CD4-positive, CD25-positive, alpha-beta regulatory T cell (primary cell): ENCODE results near the gene LRTM2. TPM values are rescaled to one million over a fixed set of nuclear protein-coding genes. Genes with fewer than 3 reads are reported as not detected.

ENCODE experiments used
- ATAC-seq, 2 donors: fragments of 150-1000 bp; cut with Tn5 transposase; one replicate each; pipeline ENCODE4 v1.10.0; 2021; ENCODE audit warnings: low read depth in 2 of 2, moderate number of reproducible peaks in 2 of 2, moderate library complexity in 1 of 2
- DNase-seq, 3 donors: peaks; one replicate each; pipeline versions ENCODE4 v3.0.0 to v3.0.0-alpha.2; 2012 to 2022; ENCODE audit warnings: mixed read lengths in 1 of 3
- H3K27ac ChIP-seq: one replicate; pipeline ENCODE4 v1.7.0; 2013; ENCODE audit warnings: mild to moderate bottlenecking, low read length; ENCODE audit not compliant: insufficient read depth, poor library complexity, severe bottlenecking
- H3K27me3 ChIP-seq: one replicate; pipeline ENCODE4 v1.7.0; 2013; ENCODE audit warnings: low read length; ENCODE audit not compliant: control insufficient read depth, insufficient read depth
- H3K36me3 ChIP-seq: one replicate; pipeline ENCODE4 v1.7.0; 2013; ENCODE audit warnings: mild to moderate bottlenecking, low read length, moderate library complexity; ENCODE audit not compliant: control insufficient read depth, insufficient read depth
- H3K4me1 ChIP-seq: 2 replicates; pipeline ENCODE4 v1.7.0; 2013; ENCODE audit warnings: mild to moderate bottlenecking, low read length; ENCODE audit not compliant: insufficient read depth, control insufficient read depth, poor library complexity, severe bottlenecking
- H3K4me3 ChIP-seq: one replicate; pipeline ENCODE4 v1.7.0; 2013; ENCODE audit warnings: low read depth, mild to moderate bottlenecking, low read length, moderate library complexity
- H3K9me3 ChIP-seq, 2 experiments: 1 replicate in 1 of 2; 2 replicates in 1 of 2; pipeline ENCODE4 v1.7.0; 2013; ENCODE audit warnings: low read length in 2 of 2, mild to moderate bottlenecking in 1 of 2, moderate library complexity in 1 of 2; ENCODE audit not compliant: control insufficient read depth in 2 of 2
- H3K27ac Mint-ChIP-seq, 3 donors: one replicate each; pipeline ENCODE4 v1.8.0; 2020 to 2022; ENCODE audit warnings: mild to moderate bottlenecking in 3 of 3, mixed read lengths in 3 of 3, moderate library complexity in 2 of 3
- H3K27me3 Mint-ChIP-seq: one replicate; pipeline ENCODE4 v1.8.0; 2022; ENCODE audit warnings: mild to moderate bottlenecking, mixed read lengths
- H3K36me3 Mint-ChIP-seq: one replicate; pipeline ENCODE4 v1.8.0; 2020; ENCODE audit warnings: mixed read lengths
- H3K4me1 Mint-ChIP-seq, 4 donors: one replicate each; pipeline ENCODE4 v1.8.0; 2020 to 2022; ENCODE audit warnings: mixed read lengths in 4 of 4, mild to moderate bottlenecking in 1 of 4
- H3K4me3 Mint-ChIP-seq, 4 donors: one replicate each; pipeline ENCODE4 v1.8.0; 2020 to 2022; ENCODE audit warnings: mild to moderate bottlenecking in 4 of 4, mixed read lengths in 4 of 4, moderate library complexity in 3 of 4
- H3K9me3 Mint-ChIP-seq, 7 donors: one replicate each; pipeline ENCODE4 v1.8.0; 2020 to 2022; ENCODE audit warnings: mixed read lengths in 7 of 7, mild to moderate bottlenecking in 3 of 7, moderate library complexity in 2 of 7
- polyA plus RNA-seq, 4 donors: library from polyadenylated mRNA; unstranded; fragments of 300-500 nt; fragmentation: Illumina TruSeq; gene quantifications; one replicate each; pipeline ENCODE4 v1.2.3, GENCODE V29; 2021
- total RNA-seq: library from RNA; stranded (reverse); gene quantifications from one replicate; pipeline ENCODE4 v1.2.3, GENCODE V29; 2022

Gene LRTM2
- total and polyA plus RNA-seq, 5 donors from 2014 or later: not detected

DNA sequence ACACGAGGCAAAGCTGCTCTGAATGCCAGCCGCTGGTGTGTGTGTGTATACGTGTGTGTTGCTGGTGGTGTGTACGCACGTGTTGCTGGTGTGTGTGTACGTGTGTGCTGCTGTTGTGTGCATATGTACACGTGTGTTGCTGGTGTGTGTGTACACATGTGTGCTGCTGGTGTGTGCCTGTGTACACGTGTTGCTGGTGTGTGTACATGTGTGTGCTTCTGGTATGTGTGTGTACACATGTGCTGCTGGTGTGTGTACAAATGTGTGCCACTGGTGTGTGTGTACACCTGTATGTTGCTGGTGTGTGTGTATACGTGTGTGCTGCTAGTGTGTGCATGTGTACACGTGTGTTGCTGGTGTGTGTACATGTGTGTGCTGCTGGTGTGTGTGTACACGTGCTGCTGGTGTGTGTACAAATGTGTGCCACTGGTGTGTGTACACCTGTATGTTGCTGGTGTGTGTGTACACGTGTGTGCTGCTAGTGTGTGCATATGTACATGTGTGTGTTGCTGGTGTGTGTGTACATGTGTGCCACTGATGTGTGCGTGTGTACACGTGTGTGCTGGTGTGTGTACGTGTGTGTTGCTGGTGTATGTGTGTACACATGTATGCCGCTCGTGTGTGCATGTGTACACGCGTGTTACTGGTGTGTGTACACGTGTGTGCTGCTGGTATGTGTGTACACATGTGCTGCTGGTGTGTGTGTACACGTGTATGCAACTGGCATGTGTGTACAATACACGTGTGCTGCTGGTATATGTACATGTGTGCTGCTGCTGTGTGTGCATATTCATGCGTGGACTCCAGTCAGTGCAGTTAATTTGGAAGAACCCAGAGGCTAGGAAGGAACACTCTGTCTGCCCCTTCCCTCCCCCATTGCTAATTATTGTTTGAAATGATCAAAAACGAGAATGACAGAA, 50.9 kb downstream of the LRTM2 start:
- Histone ChIP-seq H3K36me3 (no peaks in the 10 kb centered on the region), H3K4me1 (no peaks in the 10 kb centered on the region), H3K27me3 (peaks cover 4% of the 10 kb centered on the region), H3K4me3 (no peak overlapping the region), H3K9me3 (no peaks in the 10 kb centered on the region), H3K27ac (no peak overlapping the region)
- H3K9me3 Mint-ChIP-seq: peaks cover 0 to 4% (median 3%) of the 10 kb centered on the region in 7 donors
- peaks cover 12% of the 10 kb centered on the region for H3K27me3 Mint-ChIP-seq
- no peak overlapping the region for H3K27ac Mint-ChIP-seq
- H3K4me1 Mint-ChIP-seq: no peaks in the 10 kb centered on the region
- DNase-seq (no peak), ATAC-seq (no peak)
- H3K4me3 Mint-ChIP-seq: no peak overlapping the region
- no peaks in the 10 kb centered on the region for H3K36me3 Mint-ChIP-seq

DNA sequence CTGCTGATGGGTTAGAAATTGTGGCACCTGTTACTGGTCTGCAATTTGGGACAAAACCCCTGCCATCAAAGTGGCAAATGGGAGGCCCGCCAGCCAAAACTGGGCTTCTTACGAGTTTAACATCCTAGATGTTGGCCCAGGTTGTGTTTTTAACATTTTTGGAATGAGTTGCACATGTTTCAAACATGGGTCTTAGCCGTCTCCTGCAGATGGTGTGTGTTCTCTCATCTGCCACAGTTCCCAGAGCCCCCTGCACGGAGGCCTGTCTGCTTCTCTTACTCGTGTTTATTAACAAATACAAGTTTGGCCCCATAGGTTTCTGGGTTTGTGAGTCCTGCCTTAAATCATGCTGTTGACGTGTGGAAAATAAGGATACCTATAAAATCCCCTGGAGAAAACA, 51.6 kb downstream of the LRTM2 start:
- Mint-ChIP-seq H3K4me1 (no peaks in the 10 kb centered on the region), H3K4me3 (no peak overlapping the region), H3K27me3 (peaks cover 9% of the 10 kb centered on the region), H3K36me3 (no peaks in the 10 kb centered on the region), H3K9me3 (peaks cover 0 to 4% (median 3%) of the 10 kb centered on the region in 7 donors), H3K27ac (no peak overlapping the region)
- peaks cover 4% of the 10 kb centered on the region for H3K27me3 ChIP-seq
- no peak overlapping the region for H3K4me3 ChIP-seq
- H3K4me1 ChIP-seq: no peaks in the 10 kb centered on the region
- ATAC-seq (no peak), DNase-seq (no peak)
- H3K36me3 ChIP-seq: no peaks in the 10 kb centered on the region
- no peak overlapping the region for H3K27ac ChIP-seq
- no peaks in the 10 kb centered on the region for H3K9me3 ChIP-seq

DNA sequence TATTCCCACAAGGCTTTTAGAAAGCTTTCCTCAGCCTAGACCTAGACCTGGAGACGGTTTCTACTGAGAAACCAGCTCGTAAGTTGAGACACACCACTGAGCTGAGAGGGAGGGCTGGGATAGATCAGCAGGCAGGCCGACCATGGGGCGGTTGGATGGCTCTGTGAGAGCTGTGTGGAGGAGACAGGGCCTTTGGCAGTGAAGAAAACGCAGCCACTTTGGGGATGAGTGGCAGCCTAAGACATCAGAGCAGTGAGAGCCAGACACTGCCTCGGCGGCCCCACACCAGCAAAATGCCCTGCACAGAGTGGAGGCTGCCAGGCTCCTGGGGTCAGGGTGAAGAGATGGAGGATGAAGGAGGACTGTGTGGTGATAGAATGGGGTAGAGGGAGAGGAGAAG, 52.1 kb downstream of the LRTM2 start:
- no peaks in the 10 kb centered on the region for H3K4me1 ChIP-seq
- H3K27ac ChIP-seq: no peak overlapping the region
- no peak overlapping the region for H3K4me3 Mint-ChIP-seq
- H3K36me3 ChIP-seq: no peaks in the 10 kb centered on the region
- peaks cover 5% of the 10 kb centered on the region for H3K27me3 Mint-ChIP-seq
- H3K36me3 Mint-ChIP-seq: no peaks in the 10 kb centered on the region
- no peak overlapping the region for H3K4me3 ChIP-seq
- H3K4me1 Mint-ChIP-seq: no peaks in the 10 kb centered on the region
- peaks cover 2% of the 10 kb centered on the region for H3K27me3 ChIP-seq
- H3K27ac Mint-ChIP-seq: peak overlapping the region in 1 of 3 donors; percentile 78
- H3K9me3 Mint-ChIP-seq: peaks cover 0 to 4% (median 3%) of the 10 kb centered on the region in 7 donors
- DNase-seq: no peak
- no peak for ATAC-seq
- H3K9me3 ChIP-seq: no peaks in the 10 kb centered on the region

DNA sequence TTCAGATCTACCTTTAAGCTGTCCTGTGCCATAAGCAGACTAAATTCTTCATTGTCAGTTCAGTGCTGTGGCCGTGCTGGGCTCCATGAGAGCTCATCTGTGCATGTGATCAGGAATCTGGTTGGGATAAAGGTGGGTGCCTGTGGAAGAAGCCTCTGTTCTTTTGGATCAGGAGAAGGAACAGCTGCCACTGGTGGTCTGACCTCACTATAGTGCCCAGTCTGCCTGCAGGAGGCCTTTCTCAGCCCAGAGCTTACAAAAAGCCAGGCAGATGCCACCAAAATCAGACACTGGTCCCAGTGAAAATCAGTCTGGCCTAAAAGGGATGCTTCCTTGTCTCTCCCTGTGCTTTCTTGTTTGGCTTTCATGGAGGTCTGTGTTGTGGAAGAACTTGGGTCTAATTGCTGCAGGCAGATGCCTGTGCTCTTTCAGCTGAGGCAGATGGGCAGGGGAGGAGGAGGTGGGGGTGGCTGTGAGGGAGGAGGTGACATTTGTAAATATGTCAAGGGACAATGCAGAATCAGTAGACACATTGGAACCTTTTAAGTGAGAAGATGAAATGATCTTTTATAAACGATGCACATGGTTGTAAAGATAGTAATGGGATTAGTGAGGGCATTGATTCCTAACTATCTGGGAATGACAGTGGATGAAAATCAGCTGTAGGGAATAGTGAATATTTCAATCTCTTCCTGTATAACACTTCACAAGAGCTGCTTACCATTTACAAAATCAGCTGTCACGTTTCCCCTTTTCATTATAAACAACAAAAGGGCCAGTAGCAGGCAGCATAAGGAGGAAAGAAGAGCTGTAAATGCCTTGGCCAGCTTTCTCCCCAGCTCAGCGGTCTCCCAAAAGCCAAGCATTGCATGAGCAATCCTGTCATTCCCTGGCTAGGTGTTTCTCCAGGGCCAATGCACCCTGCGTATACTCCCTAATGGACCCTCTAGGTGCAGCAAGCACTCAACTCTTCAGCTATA, 53.5 kb downstream of the LRTM2 start:
- Histone ChIP-seq H3K4me1 (no peaks in the 10 kb centered on the region), H3K27me3 (no peaks in the 10 kb centered on the region), H3K27ac (no peak overlapping the region), H3K36me3 (no peaks in the 10 kb centered on the region), H3K9me3 (no peaks in the 10 kb centered on the region), H3K4me3 (no peak overlapping the region)
- Mint-ChIP-seq H3K4me1 (no peaks in the 10 kb centered on the region), H3K27ac (no peak overlapping the region), H3K9me3 (peaks cover 0 to 3% (median 0%) of the 10 kb centered on the region in 7 donors), H3K27me3 (no peaks in the 10 kb centered on the region), H3K36me3 (no peaks in the 10 kb centered on the region), H3K4me3 (no peak overlapping the region)
- DNase-seq (no peak), ATAC-seq (no peak)

DNA sequence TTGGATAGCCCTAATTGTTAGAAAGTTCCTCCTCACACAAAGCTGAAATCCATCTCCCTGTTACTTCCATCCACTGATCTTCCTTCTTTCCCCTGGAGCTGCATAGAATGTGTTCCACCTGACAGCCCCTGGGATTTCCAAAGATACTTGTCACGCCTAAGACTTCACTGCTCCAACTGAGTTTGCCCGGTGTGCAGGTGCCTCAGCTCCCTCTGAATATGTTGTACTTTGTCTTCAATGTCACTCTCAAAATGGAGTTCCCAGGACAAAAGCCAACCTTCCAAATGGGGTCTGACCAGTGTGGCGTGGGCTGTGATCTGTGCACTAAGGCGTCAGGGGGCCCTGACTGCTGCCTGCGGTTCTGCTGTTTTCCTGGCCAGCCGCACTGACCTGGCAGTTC, 55.2 kb downstream of the LRTM2 start:
- no peaks in the 10 kb centered on the region for H3K36me3 Mint-ChIP-seq
- H3K9me3 ChIP-seq: no peaks in the 10 kb centered on the region
- H3K4me1 Mint-ChIP-seq: no peaks in the 10 kb centered on the region
- H3K36me3 ChIP-seq: no peaks in the 10 kb centered on the region
- no peak overlapping the region for H3K27ac ChIP-seq
- no peak for DNase-seq
- H3K4me1 ChIP-seq: no peaks in the 10 kb centered on the region
- peak overlapping the region in 1 of 3 donors; percentile 53 for H3K27ac Mint-ChIP-seq
- H3K4me3 ChIP-seq: no peak overlapping the region
- H3K4me3 Mint-ChIP-seq: no peak overlapping the region
- H3K9me3 Mint-ChIP-seq: peaks cover 0 to 3% (median 0%) of the 10 kb centered on the region in 7 donors
- no peak for ATAC-seq
- H3K27me3 Mint-ChIP-seq: peaks cover 5% of the 10 kb centered on the region
- H3K27me3 ChIP-seq: no peaks in the 10 kb centered on the region

DNA sequence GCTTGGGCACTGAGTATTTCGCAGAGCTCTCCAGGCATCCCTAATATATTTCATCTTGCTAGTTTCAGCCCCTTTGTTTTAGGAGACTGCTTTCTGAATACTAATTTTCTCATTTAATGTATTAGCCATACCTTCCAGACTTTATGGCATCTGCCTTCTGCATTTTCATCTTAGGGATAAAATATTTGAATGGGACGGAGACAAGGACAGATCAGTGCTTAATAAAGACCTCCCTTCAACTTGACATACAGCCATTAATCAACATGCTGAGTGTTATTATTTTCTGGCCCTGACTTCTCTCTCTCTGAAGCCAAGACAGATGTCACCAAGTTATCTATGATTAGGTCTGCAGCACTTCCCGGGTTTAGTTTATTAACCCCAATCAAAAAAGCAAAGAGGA, 55.7 kb downstream of the LRTM2 start:
- Histone ChIP-seq H3K27me3 (no peaks in the 10 kb centered on the region), H3K27ac (no peak overlapping the region), H3K4me1 (no peaks in the 10 kb centered on the region), H3K4me3 (no peak overlapping the region), H3K9me3 (no peaks in the 10 kb centered on the region), H3K36me3 (no peaks in the 10 kb centered on the region)
- ATAC-seq (no peak), DNase-seq (no peak)
- Mint-ChIP-seq H3K9me3 (peaks cover 0 to 1% (median 0%) of the 10 kb centered on the region in 7 donors), H3K4me3 (no peak overlapping the region), H3K27ac (no peak overlapping the region), H3K27me3 (peaks cover 5% of the 10 kb centered on the region), H3K4me1 (no peaks in the 10 kb centered on the region), H3K36me3 (no peaks in the 10 kb centered on the region)

DNA sequence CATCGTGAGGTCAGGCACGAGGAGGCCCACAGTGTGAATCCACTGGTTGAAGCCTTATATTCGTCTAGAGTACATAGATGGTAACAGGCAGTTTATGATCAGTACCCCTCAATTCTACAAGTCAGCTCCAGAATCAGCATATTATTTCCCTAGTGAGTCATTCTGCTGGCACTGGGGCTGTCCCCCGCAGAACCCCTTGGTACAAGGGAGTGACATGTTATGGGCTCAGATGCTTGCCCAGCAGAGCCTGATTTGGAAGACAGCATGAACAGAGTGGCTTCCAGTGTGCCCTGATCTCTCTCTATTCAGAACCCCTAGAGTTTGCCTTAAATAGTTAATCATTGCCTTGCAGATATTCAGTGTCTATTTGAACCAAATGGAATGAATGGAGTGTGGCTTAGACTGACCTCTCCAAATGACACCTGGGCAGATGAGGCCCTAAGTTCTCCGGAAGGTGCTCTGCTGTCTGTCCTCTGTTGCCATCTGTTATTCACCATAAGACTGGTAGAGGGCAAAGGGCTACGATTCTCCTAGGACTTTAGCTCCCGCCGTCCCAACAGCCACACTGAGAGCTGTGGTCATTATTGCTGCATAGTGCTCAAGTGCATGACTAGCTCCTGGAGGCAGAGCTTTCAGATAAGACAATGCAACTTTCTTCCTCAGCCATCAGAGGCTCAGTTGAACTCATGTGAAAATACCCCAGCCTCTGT, 57.0 kb downstream of the LRTM2 start:
- ATAC-seq (no peak), DNase-seq (no peak)
- H3K36me3 Mint-ChIP-seq: no peaks in the 10 kb centered on the region
- H3K4me1 Mint-ChIP-seq: no peaks in the 10 kb centered on the region
- H3K27ac ChIP-seq: no peak overlapping the region
- peaks cover 5% of the 10 kb centered on the region for H3K27me3 Mint-ChIP-seq
- no peaks in the 10 kb centered on the region for H3K4me1 ChIP-seq
- H3K4me3 ChIP-seq: no peak overlapping the region
- no peaks in the 10 kb centered on the region for H3K27me3 ChIP-seq
- H3K9me3 ChIP-seq: no peaks in the 10 kb centered on the region
- H3K4me3 Mint-ChIP-seq: no peak overlapping the region
- no peaks in the 10 kb centered on the region for H3K9me3 Mint-ChIP-seq
- H3K36me3 ChIP-seq: no peaks in the 10 kb centered on the region
- H3K27ac Mint-ChIP-seq: no peak overlapping the region
